ENCODE results near the gene IL16. TPM values are rescaled to one million over a fixed set of nuclear protein-coding genes. Genes with fewer than 3 reads are reported as not detected.

Gene IL16
- total RNA-seq, 4 donors from 2014 or later = 13.5 to 34.9 (median 19.8) TPM

DNA sequence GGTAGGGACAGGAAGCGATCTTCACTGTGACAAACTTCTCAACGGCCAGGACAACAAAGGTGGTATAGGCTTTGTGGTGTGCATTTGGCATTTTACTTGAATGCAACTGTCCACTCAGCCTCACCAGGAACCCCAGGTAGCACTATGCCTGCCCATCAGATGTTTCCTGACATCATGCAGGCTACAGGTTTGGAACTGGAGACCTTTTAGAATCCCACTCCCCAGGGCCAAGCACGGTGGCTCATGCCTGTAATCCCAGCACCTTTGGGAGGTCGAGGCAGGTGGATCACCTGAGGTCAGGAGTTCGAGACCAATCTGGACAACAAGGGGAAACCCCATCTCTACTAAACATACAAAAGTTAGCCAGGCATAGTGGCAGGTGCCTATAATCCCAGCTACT is 117.7 kb downstream of the IL16 start:
- no peak for DNase-seq (ENCODE audit: extremely low spot score)
- WGBS = 88% methylated on average over 5 of the region's 5 CpGs
- no peak overlapping the region for H3K4me3 ChIP-seq
- no peak overlapping the region for H3K27ac ChIP-seq (replicated peaks in 1 of 4)
- no peaks in the 10 kb centered on the region for H3K27me3 ChIP-seq
- H3K36me3 ChIP-seq = peaks cover 9 to 54% (median 39%) of the 10 kb centered on the region in 4 donors
- TF ChIP-seq POLR2AphosphoS5 (IDR thresholded peaks at IDR 0.05) (no peak), EP300 (IDR thresholded peaks at IDR 0.05) (no peak), POLR2A (IDR thresholded peaks at IDR 0.05; ENCODE audit: low read depth) (no peak)
- TF ChIP-seq, protein P1, sequence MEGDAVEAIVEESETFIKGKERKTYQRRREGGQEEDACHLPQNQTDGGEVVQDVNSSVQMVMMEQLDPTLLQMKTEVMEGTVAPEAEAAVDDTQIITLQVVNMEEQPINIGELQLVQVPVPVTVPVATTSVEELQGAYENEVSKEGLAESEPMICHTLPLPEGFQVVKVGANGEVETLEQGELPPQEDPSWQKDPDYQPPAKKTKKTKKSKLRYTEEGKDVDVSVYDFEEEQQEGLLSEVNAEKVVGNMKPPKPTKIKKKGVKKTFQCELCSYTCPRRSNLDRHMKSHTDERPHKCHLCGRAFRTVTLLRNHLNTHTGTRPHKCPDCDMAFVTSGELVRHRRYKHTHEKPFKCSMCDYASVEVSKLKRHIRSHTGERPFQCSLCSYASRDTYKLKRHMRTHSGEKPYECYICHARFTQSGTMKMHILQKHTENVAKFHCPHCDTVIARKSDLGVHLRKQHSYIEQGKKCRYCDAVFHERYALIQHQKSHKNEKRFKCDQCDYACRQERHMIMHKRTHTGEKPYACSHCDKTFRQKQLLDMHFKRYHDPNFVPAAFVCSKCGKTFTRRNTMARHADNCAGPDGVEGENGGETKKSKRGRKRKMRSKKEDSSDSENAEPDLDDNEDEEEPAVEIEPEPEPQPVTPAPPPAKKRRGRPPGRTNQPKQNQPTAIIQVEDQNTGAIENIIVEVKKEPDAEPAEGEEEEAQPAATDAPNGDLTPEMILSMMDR (IDR thresholded peaks at IDR 0.05) = no peak
- no peaks in the 10 kb centered on the region for H3K9me3 ChIP-seq
- H3K4me1 ChIP-seq = peaks cover 5 to 26% (median 22%) of the 10 kb centered on the region in 4 donors
- intact Hi-C loops (cut with DNase I) = no loop called here

DNA sequence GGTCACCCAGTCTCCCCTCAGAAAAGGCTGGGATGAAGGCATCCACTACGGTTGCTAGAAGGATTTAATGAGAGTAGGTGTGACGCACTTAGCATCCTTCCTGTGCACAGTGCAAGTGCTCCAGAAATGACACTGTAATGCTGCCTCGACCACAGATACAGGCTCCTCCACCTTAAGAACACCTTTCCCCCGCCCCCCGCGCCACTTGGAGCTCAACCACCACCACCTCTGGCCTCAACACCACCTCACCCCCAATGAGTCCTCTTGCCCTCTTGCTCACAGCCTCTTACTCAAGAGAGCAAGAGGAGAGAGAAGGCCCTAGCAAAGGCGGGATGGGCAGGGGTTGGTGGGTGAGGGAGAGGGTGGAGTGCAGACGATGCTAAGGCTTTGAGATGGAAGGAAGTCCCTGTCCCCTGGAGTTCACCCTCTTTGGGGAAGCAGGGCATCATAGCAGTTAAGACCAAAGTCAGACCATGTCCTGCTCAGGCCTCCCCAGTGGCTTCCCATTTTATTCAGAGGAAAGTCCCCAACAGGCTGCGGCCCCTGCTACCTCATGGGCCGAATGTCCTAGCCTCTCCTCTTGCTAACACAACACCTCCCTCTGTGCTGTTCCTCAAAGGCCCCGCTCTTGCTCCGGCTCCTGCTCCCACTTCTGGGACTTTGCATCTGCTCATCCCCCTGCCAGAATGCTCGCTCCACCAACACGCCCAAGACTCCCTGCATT is 118.9 kb downstream of the IL16 start:
- Histone ChIP-seq H3K4me3 (no peak overlapping the region), H3K36me3 (peaks cover 9 to 60% (median 42%) of the 10 kb centered on the region in 4 donors), H3K27me3 (no peaks in the 10 kb centered on the region), H3K4me1 (peaks cover 5 to 26% (median 22%) of the 10 kb centered on the region in 4 donors), H3K27ac (replicated peaks in 1 of 4) (no peak overlapping the region), H3K9me3 (no peaks in the 10 kb centered on the region)
- intact Hi-C loops (cut with DNase I) = no loop called here
- WGBS = 91% methylated on average over 14 of the region's 14 CpGs
- DNase-seq (ENCODE audit: extremely low spot score) = no peak
- TF ChIP-seq POLR2AphosphoS5 (IDR thresholded peaks at IDR 0.05) (no peak), POLR2A (IDR thresholded peaks at IDR 0.05; ENCODE audit: low read depth) (no peak), EP300 (IDR thresholded peaks at IDR 0.05) (no peak)
- TF ChIP-seq, protein P1 (IDR thresholded peaks at IDR 0.05) = no peak

DNA sequence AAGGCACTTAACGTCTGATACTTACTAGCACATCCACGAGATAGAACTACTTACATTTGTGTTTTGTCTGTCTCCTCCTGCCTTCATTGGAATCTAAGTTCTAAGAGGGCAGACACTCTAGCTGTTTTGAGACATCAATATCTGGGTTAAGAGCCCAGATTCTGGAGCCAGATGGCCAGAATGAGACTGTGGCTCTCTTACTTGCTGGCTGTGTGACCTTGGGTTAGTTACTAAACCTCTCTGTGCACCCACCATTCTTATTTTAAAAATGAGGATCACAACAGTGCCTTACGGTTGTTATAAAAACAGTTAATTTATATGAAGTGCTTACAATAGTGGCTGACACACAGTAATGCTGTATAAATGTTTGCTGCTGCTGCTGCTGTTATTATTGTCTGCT is 119.6 kb downstream of the IL16 start:
- Histone ChIP-seq H3K4me3 (no peak overlapping the region), H3K27me3 (no peaks in the 10 kb centered on the region), H3K4me1 (peaks cover 5 to 22% (median 19%) of the 10 kb centered on the region in 4 donors), H3K9me3 (no peaks in the 10 kb centered on the region), H3K27ac (replicated peaks in 1 of 4) (no peak overlapping the region), H3K36me3 (peaks cover 9 to 60% (median 44%) of the 10 kb centered on the region in 4 donors)
- TF ChIP-seq EP300 (IDR thresholded peaks at IDR 0.05) (no peak), POLR2AphosphoS5 (IDR thresholded peaks at IDR 0.05) (no peak), POLR2A (IDR thresholded peaks at IDR 0.05; ENCODE audit: low read depth) (no peak)
- TF ChIP-seq, protein P1 (IDR thresholded peaks at IDR 0.05) = no peak
- intact Hi-C loops (cut with DNase I) = no loop called here
- WGBS = 90% methylated on average over 3 of the region's 3 CpGs
- DNase-seq (ENCODE audit: extremely low spot score) = no peak

DNA sequence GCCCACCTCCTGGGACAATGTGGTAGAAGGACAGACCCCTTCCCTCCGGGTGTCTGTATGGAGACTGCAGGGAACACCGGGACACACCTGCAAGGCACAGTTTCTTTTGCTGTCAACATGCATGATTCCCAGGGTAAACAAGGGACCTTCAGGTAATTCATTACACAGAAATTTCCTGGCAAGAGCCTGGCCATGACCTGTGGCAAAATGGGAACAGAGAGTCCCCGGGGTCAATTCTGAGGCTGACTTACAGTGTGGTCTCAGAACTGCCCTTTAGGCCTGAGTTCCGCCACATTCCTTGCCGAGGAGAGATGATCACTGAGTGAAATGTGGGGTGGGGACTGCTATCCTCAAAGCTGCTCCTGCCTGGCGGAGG is 121.0 kb downstream of the IL16 start:
- 96% methylated on average over 5 of the region's 6 CpGs for WGBS
- DNase-seq (ENCODE audit: extremely low spot score) = no peak
- H3K27ac ChIP-seq (replicated peaks in 1 of 4) = no peak overlapping the region
- TF ChIP-seq EP300 (IDR thresholded peaks at IDR 0.05) (no peak), POLR2AphosphoS5 (IDR thresholded peaks at IDR 0.05) (no peak), POLR2A (IDR thresholded peaks at IDR 0.05; ENCODE audit: low read depth) (no peak)
- TF ChIP-seq, protein P1 (IDR thresholded peaks at IDR 0.05) = no peak
- intact Hi-C loops (cut with DNase I) = no loop called here
- H3K36me3 ChIP-seq = peaks cover 9 to 49% (median 39%) of the 10 kb centered on the region in 4 donors
- H3K4me3 ChIP-seq = no peak overlapping the region
- peaks cover 5 to 14% (median 12%) of the 10 kb centered on the region in 4 donors for H3K4me1 ChIP-seq
- no peaks in the 10 kb centered on the region for H3K27me3 ChIP-seq
- H3K9me3 ChIP-seq = no peaks in the 10 kb centered on the region
